DOHH2 (cell line): ENCODE measurements around the gene DNAJC17.

Experiments
- EZH2phosphoT487 ChIP-seq: fragments of 200-600 bp; sonication (generic); IDR thresholded peaks from 2 replicates; pipeline ENCODE4 v1.6.1; 2017; ENCODE audit warnings: borderline replicate concordance, mild to moderate bottlenecking, antibody characterized with exemption, low read length, moderate library complexity, mixed read lengths
- TF ChIP-seq, protein P1 (sequence below): fragments of 200-600 bp; sonication (generic); IDR thresholded peaks from one replicate; pipeline ENCODE4 v1.5.1; 2014; ENCODE audit warnings: antibody characterized with exemption, mild to moderate bottlenecking, low read depth, low read length; ENCODE audit not compliant: poor library complexity, severe bottlenecking

GRCh38 chr15:40845511-40846284 is 38.4 kb upstream of the DNAJC17 start:
- TF ChIP-seq, protein P1, sequence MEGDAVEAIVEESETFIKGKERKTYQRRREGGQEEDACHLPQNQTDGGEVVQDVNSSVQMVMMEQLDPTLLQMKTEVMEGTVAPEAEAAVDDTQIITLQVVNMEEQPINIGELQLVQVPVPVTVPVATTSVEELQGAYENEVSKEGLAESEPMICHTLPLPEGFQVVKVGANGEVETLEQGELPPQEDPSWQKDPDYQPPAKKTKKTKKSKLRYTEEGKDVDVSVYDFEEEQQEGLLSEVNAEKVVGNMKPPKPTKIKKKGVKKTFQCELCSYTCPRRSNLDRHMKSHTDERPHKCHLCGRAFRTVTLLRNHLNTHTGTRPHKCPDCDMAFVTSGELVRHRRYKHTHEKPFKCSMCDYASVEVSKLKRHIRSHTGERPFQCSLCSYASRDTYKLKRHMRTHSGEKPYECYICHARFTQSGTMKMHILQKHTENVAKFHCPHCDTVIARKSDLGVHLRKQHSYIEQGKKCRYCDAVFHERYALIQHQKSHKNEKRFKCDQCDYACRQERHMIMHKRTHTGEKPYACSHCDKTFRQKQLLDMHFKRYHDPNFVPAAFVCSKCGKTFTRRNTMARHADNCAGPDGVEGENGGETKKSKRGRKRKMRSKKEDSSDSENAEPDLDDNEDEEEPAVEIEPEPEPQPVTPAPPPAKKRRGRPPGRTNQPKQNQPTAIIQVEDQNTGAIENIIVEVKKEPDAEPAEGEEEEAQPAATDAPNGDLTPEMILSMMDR, result no peak
- no peak for TF ChIP-seq EZH2phosphoT487
